ACC112 (cell line): ENCODE results near the gene FSTL1.
A peak's percentile ranks its signal among the peaks of the same experiment; 100 is the strongest.

Source experiments
- H2AFZ ChIP-seq: fragments of 200-600 bp; sonication (generic); one replicate; pipeline ENCODE4 v1.6.0; 2017; ENCODE audit warnings: antibody characterized with exemption, low read length; ENCODE audit not compliant: unreplicated experiment
- H3K27ac ChIP-seq: fragments of 200-600 bp; sonication (generic); 2 replicates; pipeline ENCODE4 v1.5.1; 2014; ENCODE audit warnings: low read depth, mild to moderate bottlenecking, antibody characterized with exemption, low read length, moderate library complexity
- H3K27me3 ChIP-seq: fragments of 200-600 bp; sonication (generic); 2 replicates; pipeline ENCODE4 v1.6.1; 2014; ENCODE audit warnings: mild to moderate bottlenecking, antibody characterized with exemption, low read length, moderate library complexity, mixed read lengths; ENCODE audit not compliant: insufficient read depth
- H3K36me3 ChIP-seq: fragments of 200-600 bp; sonication (generic); 2 replicates; pipeline ENCODE4 v1.6.1; 2016; ENCODE audit warnings: mild to moderate bottlenecking, antibody characterized with exemption, low read length, moderate library complexity, mixed read lengths; ENCODE audit not compliant: insufficient read depth
- H3K4me1 ChIP-seq: fragments of 200-600 bp; sonication (generic); one replicate; pipeline ENCODE4 v1.6.1; 2016; ENCODE audit warnings: low read length, mixed read lengths; ENCODE audit not compliant: insufficient read depth, unreplicated experiment, control insufficient read depth
- H3K4me3 ChIP-seq: fragments of 200-600 bp; sonication (generic); 2 replicates; pipeline ENCODE4 v1.5.1; 2014; ENCODE audit warnings: mild to moderate bottlenecking, low read depth, low read length
- H3K79me2 ChIP-seq: fragments of 200-600 bp; sonication (generic); one replicate; pipeline ENCODE4 v1.6.0; 2016; ENCODE audit warnings: low read length; ENCODE audit not compliant: control insufficient read depth, unreplicated experiment, insufficient read depth

The FSTL1 gene

DNA sequence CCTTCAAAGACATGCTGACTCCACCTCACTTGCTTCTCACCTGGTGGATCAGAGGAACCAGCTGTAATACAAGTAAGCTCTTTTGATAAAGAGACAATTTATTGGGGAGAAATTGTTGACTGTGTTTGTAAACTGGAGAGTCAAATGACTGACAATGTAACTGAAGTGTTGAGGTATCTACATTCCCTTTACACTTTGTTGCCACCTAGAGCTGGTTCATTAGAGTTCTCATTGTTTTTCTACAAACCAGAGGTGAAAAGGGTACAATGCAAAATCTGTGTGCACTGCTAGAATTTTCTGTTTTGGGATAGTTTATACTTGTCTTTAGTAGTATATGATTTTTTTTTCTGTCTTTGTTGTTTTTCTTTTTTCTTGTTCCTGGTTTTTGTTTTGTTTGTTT is 93.0 kb downstream of the FSTL1 start:
- no peaks in the 10 kb centered on the region for H3K4me1 ChIP-seq
- no peaks in the 10 kb centered on the region for H3K27me3 ChIP-seq
- H3K79me2 ChIP-seq: no peaks in the 10 kb centered on the region
- H3K36me3 ChIP-seq: no peaks in the 10 kb centered on the region
- no peak overlapping the region for H3K27ac ChIP-seq
- H2AFZ ChIP-seq: no peak overlapping the region
- no peak overlapping the region for H3K4me3 ChIP-seq

DNA sequence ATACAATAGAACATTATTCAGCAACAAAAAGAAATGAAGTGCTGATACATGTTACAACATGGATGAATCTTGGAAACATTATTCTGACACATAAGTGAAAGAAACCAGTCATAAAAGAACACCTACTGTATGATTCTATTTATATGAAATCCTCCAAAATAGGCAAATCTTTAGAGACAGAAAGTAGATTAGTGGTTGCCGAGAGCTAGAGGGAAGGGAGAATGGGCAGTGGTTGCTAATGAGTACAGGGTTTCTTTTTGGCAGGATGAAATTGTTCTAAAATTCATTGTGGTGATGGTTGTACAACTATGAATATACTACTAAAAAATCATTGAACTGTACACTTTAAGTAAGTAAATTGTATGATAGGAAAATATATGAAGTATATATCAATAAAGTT is 95.3 kb downstream of the FSTL1 start:
- Histone ChIP-seq H3K27ac (no peak overlapping the region), H2AFZ (no peak overlapping the region), H3K4me1 (peaks cover 9% of the 10 kb centered on the region), H3K36me3 (no peaks in the 10 kb centered on the region), H3K4me3 (no peak overlapping the region), H3K79me2 (no peaks in the 10 kb centered on the region), H3K27me3 (no peaks in the 10 kb centered on the region)

DNA sequence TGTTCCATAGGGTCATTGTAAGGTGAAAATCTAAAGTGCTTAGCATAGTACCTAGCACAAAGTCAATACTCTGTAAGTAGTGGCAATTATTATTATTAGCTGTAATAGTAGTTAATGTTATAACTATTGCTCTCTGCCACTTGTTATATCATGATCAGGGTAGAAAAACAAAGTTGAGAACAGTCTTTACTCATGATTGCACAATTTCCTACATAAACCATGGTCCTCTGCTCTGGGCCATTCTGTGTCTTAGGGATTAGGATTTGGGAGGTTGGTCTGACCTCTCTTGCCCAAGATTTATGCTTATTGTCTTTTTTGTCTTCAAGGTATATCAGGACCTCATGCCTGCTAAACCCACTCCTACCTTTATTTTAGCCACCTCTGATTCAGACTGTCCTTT is 97.3 kb downstream of the FSTL1 start:
- Histone ChIP-seq H3K4me1 (peaks cover 9% of the 10 kb centered on the region), H3K27me3 (no peaks in the 10 kb centered on the region), H3K4me3 (no peak overlapping the region), H3K27ac (no peak overlapping the region), H2AFZ (no peak overlapping the region), H3K79me2 (peaks cover 8% of the 10 kb centered on the region), H3K36me3 (no peaks in the 10 kb centered on the region)

DNA sequence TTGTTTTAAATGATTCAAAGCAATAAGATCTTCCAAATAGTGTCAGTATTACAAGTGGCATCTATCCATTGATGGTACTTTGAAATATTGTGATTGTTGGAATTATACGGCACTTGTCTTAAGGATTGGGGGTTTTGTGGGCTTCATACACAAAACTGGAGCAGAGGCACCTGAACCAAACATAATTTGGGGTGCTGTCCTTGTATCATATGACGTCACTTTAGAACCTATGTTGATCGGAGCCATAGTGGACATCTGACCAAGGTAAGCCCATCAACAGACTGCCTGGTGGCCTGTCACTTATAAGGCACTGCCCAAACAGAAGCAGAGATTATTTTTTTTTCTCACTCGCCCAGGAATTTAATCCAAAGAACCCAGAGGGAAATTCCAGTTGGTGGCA is 98.8 kb downstream of the FSTL1 start:
- Histone ChIP-seq H3K27ac (no peak overlapping the region), H2AFZ (no peak overlapping the region), H3K4me3 (no peak overlapping the region), H3K27me3 (no peaks in the 10 kb centered on the region), H3K4me1 (peaks cover 14% of the 10 kb centered on the region), H3K79me2 (peaks cover 21% of the 10 kb centered on the region), H3K36me3 (0 out of 2 replicates have a peak, but pooled peaks cover under 1% of the 10 kb centered on the region)

DNA sequence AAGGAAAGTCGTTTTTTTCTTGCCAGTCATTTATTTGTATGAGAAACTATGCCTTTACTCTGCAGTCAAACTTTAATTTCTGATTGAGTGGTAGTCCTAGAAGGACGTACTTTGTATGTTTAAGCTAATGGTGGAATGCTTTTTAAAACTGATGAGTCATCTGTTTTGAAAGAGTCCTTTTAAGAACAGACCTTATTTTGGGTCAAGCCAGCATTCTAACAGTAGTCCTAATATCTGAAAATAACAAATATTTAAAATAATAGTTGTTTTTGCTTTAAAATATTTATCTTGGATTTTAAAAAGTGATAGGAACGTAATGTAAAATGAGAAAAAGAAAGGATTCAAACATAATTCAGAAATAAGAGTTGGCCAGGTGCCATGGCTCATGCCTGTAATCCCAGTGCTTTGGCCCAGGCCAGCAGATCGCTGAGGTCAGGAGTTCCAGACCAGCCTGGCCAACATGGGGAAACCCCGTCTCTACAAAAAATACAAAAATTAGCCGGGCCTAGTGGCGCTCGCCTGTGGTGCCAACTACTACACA is 100.3 kb downstream of the FSTL1 start:
- H3K79me2 ChIP-seq: peaks cover 35% of the 10 kb centered on the region
- 0 out of 2 replicates have a peak, but pooled peaks cover 9% of the 10 kb centered on the region for H3K36me3 ChIP-seq
- peak overlapping the region; percentile 95 for H2AFZ ChIP-seq
- peak overlapping the region; percentile 77 for H3K27ac ChIP-seq
- H3K4me1 ChIP-seq: peaks cover 22% of the 10 kb centered on the region
- H3K4me3 ChIP-seq: peak overlapping the region; percentile 99
- H3K27me3 ChIP-seq: no peaks in the 10 kb centered on the region

DNA sequence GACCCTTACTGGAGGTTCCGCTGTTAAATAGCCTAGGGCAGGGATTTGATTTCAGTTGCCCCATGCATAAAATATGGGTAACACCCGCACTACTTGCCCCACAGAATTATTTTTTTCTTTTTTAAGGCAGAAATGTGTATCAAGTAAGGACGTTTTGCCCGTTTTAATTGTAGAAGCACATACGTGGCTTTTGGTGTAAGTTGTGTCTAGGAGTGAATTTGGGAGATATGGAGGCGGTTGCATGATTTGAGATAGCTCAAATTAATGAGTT is 101.0 kb downstream of the FSTL1 start:
- Histone ChIP-seq H3K4me3 (peak overlapping the region; percentile 99), H3K36me3 (0 out of 2 replicates have a peak, but pooled peaks cover 9% of the 10 kb centered on the region), H3K27ac (peak overlapping the region; percentile 77), H2AFZ (peak overlapping the region; percentile 95), H3K27me3 (no peaks in the 10 kb centered on the region), H3K79me2 (peaks cover 42% of the 10 kb centered on the region), H3K4me1 (peaks cover 22% of the 10 kb centered on the region)

DNA sequence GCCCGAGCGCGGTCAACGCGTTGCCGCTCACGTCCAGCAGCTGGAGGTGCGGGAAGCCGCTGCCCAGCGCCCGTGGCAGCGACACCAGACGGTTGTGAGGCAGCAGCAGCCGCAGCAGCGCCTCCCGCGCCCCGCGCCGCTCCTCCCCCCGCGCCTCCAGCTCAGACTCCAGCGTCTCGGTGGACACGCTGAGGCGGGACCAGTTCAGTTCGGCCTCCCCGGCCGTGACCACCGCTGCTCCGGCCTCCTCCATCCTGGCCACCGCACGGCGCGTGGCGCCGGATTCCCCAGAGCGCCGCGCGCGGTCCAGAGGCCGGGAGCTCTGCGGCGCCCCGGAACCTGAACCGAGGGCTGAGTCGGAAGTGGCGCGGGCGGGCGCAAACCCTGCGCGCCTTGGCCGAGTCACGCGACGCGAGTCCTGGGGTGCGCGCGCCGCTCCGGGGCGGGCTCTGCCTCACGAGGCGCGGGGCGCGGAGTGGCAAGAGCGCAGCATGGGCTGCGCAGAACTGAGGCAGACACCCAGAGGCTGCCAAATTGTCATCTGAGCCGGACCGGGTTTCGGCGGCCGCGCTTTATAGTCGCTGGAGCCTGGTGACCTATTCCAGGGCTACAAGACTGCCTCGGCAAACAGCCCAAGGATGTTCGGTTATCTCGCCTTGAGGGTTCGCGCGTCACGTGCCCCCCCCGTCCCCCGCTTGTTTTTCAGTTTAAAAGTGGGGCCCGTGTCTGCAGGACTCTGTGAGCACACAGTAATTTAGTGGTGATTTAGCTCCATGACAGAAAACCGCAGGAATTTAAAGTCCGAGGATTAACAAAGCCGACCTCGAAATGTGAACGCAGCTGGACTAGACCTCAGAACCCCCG is 101.6 kb downstream of the FSTL1 start, which contains the start of gene LRRC58:
TSS of gene LRRC58 (minus strand) at position 364 of the 864 bp plus-strand sequence. CDS start at position 253, 111 bp downstream.
- Histone ChIP-seq H3K4me1 (peaks cover 28% of the 10 kb centered on the region), H3K27ac (peak within 1 kb of the TSS; percentile 77), H3K4me3 (peak within 1 kb of the TSS; percentile 99), H2AFZ (peak within 1 kb of the TSS; percentile 95), H3K79me2 (peaks cover 48% of the 10 kb centered on the region), H3K27me3 (no peaks in the 10 kb centered on the region), H3K36me3 (0 out of 2 replicates have a peak, but pooled peaks cover 9% of the 10 kb centered on the region)

DNA sequence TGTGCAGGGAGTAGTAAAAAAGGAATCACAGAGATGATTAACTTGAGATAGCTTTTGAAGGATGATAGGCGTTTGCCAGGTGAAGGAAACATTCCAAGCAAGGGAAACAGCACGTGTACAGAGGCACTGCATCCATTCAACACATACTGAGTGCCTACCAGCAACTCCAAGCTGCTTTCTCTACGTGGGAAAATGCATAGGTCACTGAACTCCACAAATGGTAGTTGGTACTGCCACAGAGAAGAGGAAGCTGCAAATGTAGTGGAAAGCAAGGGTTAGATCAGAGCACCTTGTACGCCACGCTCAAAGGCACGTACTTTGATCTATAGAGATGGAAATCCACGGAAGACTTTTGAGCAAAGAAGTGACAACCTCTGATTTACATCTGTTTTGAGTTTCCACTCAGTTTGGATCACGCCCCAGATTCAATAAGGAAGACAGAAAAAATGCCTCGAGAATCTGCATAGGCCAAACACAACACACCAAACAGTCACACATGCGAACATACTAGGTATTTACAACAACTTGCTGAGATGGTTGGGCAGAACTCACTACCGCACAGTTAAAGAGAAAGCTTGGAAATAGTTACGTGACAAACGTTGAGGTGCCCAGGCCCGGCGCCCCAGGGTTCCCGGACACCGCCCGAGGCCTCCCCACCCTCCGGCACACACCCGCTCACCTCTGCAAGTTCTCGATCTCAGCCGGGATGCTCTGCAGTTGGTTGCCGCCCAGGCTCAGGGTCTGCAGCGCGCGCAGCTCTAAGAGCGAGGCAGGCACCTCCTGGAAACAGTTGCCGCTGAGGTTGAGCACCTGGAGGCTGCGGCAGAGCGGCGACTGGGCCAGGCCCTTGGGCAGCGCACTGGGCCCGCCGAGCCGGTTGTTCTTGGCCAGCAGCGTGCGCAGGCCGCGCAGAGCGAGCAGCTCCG is 102.5 kb downstream of the FSTL1 start:
- Histone ChIP-seq H3K4me3 (peak overlapping the region; percentile 99), H3K36me3 (peaks cover 11% of the 10 kb centered on the region), H3K79me2 (peaks cover 57% of the 10 kb centered on the region), H3K27ac (peak overlapping the region; percentile 77; the same call in 1 of the 2 replicates), H2AFZ (peak overlapping the region; percentile 78), H3K4me1 (peaks cover 31% of the 10 kb centered on the region), H3K27me3 (no peaks in the 10 kb centered on the region)

DNA sequence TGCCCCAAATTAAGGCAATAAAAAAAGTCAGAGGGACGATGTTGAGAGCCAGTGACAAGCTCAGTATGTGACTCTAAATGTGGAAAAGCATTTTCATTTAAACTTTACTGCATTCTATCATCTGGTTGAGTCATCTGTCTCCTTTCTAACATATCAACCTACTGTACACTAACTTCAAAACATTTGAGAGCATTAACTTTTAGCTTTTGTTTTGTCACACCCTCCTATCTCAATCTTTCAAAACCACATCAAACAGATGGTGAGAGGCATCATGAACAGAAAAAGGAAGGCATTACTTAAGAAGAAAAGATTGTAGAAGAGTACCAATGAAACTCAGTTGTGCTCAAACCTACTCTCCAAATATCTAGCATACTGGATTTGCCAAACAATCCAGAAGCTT is 106.4 kb downstream of the FSTL1 start:
- Histone ChIP-seq H3K79me2 (peaks cover 92% of the 10 kb centered on the region), H3K27me3 (no peaks in the 10 kb centered on the region), H3K4me1 (peaks cover 22% of the 10 kb centered on the region), H3K36me3 (peaks cover 47% of the 10 kb centered on the region), H2AFZ (no peak overlapping the region), H3K4me3 (no peak overlapping the region), H3K27ac (no peak overlapping the region)
